ENCODE data around the gene KNSTRN.

The KNSTRN gene

DNA sequence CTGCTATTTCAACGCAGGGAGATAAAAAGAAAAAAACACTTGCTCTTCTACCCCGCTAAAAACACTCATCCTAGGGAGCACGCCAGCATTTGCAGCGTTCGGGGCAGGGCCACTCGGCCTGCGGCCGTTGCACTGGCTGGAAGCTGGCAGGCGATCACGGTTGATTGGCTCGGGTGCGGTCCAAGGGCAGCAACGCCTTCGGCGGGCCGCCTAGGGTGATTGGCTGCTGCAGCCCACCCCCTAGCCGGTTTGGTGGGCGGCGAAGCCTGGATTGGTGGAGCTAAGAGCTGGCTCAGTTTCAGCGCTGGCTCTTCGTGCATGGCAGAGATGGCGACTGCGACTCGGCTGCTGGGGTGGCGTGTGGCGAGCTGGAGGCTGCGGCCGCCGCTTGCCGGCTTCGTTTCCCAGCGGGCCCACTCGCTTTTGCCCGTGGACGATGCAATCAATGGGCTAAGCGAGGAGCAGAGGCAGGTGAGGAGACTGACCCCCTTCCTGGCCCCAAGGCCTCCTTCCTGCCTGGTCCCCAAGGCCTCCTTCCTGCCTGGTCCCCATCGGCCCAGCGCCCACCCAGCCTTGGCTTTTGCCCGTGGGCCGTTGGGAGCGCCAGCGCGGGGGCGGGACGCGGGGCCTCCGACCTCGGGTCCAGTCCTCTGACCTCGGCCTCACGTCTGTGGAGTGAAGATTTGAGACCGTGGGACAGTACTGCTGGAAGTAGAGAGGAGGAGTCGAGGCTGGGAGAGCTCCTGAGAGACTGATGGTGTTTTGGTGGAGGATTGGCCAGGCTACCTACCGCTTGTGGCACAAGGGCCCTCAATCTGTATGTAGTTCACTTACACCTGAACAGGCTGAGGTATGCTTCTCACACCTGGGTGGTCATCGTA is 23.2 kb downstream of the KNSTRN start, which contains the start of gene IVD:
Gene IVD, plus strand, starts transcription at position 295 of the 881 bp plus-strand sequence. Its CDS starts 33 bp downstream, at position 328.
- DNase-seq = peak; percentile 60

DNA sequence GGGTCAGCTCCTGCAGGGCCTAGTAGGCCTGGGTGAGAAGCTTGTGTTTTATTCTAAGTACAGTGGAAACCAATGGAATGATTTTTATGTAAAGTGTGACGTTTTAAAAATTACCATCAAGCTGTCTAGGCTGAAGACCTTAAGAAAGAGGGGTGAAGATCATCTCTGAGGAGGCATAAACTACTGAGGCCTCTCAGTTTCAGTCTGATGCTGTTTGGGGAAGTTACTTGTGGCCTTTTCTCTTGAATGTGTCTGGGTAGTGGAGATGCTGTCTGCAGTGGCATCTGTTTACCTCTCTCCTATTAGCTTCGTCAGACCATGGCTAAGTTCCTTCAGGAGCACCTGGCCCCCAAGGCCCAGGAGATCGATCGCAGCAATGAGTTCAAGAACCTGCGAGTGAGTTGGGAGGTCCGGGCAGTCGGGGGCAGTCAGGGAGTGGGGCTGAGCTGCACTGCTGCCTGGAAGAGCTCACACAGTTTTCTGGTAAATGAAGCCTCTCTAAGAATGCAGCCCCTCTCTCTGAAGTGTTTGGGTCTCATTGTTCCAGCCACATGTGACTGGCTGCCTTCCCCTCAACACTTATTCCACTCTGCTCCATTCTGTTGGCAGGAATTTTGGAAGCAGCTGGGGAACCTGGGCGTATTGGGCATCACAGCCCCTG is 24.9 kb downstream of the KNSTRN start:
- no peak for DNase-seq

DNA sequence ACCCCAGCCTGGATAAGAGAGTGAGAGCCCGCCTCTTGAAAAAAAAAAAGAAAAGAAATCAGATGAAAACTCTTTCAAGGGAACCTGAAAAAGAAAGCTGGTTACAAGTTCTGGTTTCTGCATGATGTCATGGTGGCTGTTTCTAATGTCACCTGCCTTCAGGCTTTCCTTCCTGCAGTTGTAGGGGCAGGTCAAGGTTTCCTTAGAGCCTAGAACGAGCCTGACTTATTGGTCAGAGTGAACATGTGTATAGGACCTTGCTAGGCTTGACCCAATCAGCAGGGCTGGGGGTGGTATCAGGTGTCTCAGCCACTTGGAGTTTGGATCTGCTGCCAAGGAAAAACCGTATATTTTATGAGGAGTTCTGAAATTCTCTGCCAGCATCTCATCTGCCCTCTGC is 26.8 kb downstream of the KNSTRN start:
- no peak for DNase-seq

DNA sequence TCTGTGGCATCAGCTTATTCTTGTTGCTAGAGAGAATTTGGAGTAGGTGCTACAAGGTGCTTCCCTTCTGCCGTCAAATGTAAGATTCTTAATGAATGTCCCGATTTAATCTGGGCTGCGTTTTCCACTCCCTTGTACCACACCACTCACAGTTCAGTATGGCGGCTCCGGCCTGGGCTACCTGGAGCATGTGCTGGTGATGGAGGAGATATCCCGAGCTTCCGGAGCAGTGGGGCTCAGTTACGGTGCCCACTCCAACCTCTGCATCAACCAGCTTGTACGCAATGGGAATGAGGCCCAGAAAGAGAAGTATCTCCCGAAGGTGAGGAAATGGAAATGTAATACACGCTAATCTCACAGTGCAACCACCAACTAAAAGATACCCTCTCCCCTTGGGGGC is 28.0 kb downstream of the KNSTRN start:
- no peak for DNase-seq

DNA sequence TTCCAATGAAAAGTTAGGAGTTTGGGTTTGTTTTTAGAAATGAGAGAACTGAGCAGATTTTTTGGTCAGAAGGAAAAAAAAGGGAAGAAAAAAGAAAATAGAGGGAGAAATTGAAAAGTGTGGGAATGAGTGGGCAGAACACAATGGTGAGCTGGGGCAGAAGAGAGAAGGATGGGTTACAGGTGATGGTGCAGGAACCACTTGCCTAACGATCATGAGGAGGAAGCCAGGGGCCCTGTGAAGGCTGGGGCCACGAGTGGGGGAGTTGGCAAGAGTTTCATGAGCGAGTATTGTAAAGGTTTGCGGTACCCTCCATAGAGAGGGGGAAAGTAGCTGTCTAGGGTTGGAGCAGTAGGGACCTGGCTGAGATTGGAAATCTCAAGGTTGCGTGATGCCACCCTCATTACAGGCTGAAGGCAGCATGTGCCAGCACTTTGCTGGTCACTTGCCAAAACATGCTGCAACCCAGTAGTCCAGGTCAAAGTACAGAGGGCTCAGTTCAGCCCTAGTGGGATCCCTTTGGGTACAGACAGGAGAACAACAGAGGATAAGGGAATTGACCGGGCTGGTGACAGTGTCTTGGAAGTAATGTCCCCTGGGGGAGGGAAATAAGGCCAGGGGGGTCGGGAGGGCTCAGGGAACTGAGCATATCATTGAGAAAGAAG is 29.7 kb downstream of the KNSTRN start:
- DNase-seq = no peak

DNA sequence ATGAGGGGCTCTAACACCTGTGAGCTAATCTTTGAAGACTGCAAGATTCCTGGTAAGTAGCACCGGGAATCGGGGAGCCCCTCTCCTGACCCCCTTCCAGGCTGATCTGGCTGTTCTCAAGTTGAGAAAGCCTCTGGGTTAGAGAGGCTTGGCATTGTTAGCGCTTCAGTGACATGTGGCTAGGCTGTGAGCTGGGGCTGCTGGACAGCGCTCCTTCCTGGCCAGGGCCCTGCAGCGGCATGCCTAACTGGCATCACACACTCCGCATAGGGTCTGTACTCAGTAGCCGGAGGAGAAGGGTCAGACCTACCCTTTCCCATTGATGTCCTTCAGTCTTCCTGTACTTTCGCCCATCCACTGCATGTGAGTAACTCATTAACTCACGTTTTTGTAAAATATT is 30.5 kb downstream of the KNSTRN start:
- no peak for DNase-seq

DNA sequence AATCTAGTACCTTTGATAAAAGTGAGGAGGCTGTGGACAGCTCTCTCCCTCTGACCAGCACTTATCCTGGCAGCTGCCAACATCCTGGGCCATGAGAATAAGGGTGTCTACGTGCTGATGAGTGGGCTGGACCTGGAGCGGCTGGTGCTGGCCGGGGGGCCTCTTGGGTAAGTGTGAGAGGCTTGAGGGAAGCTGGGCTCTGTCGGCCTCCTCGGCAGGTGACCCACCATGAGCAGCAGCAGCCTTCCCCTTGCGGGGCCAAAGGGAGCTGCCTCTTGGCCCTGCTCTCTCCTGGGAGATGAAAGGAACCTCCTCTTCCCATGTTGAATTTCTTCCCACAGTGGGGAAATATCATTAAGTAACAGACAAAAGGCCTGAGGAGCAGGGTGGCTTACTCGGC is 32.3 kb downstream of the KNSTRN start:
- no peak for DNase-seq

DNA sequence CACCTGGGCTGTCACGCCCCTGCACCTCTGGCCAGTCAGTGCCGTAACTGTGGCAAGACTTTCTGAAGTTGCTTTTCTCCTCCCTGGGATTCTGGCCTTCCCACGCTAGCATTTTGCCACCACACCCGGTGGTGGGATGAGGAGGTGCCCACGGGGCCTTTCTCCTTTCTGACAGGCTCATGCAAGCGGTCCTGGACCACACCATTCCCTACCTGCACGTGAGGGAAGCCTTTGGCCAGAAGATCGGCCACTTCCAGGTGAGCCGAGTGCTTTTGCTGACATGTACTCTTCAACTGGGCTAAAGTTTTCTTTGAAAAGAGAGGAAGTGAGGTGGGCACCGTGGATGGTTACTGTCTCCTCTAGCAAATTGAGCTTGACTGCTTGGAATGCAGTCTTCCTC is 32.7 kb downstream of the KNSTRN start:
- no peak for DNase-seq

DNA sequence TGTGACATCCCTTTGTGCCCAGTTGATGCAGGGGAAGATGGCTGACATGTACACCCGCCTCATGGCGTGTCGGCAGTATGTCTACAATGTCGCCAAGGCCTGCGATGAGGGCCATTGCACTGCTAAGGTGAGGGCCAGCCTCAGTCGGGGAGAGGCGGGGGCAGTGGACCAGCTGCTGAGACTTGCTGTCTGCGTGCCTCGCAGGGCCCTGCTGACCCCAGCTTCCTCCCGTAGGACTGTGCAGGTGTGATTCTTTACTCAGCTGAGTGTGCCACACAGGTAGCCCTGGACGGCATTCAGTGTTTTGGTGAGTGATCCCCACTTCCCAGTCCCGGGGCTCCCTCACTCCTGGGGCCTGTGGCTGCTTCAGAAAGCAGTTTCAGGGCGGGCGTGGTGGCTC is 33.5 kb downstream of the KNSTRN start:
- DNase-seq = no peak

DNA sequence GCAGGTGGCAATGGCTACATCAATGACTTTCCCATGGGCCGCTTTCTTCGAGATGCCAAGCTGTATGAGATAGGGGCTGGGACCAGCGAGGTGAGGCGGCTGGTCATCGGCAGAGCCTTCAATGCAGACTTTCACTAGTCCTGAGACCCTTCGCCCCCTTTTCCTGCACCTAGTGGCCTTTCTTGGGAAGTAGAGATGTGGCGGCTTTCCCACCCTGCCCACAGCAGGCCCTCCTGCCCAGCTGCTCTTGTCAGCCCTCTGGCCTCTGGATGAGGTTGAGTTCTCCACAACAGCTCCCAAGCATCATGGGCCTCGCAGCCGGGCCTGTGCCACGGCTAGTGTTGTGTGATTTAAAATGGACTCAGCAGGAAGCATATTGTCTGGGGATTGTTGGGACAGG is 35.6 kb downstream of the KNSTRN start:
- DNase-seq = no peak

DNA sequence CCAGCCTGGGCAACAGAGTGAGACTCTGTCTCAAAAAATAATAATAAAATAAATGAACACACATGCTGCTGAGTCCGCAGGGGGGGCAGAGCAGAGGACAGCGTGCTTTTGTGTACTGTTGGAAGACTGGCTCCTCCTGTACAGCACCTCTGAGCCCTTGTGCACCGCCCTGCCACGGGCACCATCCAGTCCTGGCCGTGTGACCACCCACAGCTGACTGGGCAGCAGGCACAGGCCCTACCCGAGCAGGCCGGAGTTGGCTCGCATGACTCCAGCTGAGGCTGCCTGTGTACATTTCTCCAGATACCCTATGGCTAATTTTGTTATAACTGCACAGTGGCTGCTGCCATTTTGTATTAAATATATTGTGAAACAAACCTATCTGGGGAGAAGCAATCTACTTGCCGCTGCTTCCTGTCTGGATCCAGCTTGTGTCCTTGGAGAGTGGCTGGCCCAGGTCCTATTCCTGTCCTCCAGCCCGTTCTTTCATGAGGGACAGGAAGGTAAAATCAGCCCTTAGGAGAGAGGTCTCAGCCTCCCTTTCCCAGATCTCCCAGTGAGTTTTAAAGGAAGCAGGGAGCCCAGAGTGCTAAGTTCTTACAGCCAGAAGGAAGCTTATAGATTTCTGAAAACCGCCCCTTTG is 37.7 kb downstream of the KNSTRN start:
- peak; percentile 22 for DNase-seq

DNA sequence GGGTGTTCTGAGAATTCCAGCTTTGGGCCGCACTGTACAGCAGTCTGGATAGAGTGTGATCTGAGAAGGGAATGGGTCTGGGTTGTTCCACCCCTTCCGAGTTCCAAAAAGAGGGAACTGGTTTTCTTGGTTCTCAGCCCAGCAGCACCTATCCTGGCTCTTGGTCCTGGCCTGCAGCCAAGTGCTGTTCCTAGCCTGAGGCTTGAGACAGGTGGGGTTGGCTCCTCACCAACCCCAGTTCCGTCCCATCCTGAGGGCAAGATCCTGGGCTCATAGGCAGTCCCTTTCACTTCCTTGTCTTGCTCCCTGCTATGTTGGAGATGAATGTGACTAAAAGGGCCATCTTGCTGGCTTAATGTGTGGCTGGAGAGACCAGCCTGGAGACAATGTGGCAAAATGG is 38.3 kb downstream of the KNSTRN start:
- DNase-seq = peak; percentile 48

DNA sequence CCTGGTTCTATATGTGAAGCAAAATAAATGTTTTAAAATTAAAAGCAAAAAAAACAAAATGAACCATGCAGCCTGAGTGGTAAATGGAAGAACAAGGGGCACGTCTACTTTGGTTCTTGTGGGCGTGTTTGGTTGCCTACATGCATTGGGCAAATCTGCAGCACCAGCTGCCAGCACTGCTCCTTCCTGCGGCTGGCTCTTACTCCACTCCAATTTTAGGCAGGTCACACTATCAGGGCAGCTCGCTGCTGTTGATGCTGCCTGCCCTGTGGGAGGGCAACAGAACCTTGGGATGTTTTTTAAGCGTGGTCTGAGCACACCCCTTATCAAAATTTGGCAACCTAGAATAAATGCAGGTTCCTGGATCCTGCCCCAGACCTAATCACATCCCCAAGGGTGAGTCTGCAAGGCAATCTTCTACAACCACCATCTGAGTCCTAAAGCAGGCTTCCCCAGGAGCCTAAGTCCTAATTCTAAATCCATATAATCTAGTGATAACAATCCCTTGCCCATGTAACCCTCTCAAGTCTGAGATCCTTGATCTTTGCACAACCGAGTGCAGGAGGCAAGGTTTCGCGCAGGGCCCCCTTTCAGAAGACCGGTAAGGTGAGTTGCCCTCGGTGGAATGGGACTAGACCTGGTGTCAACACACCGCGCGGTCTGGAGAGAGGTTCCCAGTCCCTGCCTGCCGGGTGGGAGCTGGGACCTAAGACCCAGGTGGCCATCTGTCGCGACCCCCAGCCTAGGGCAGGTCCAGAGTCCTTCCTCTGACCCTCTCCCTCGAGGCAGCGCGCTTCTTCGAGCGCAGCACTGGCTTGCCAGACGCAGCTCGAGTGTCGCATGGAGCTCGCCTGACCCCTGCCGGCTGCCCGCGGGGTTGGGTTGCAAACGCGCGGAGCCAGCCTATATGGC is 39.0 kb downstream of the KNSTRN start:
- no peak for DNase-seq

DNA sequence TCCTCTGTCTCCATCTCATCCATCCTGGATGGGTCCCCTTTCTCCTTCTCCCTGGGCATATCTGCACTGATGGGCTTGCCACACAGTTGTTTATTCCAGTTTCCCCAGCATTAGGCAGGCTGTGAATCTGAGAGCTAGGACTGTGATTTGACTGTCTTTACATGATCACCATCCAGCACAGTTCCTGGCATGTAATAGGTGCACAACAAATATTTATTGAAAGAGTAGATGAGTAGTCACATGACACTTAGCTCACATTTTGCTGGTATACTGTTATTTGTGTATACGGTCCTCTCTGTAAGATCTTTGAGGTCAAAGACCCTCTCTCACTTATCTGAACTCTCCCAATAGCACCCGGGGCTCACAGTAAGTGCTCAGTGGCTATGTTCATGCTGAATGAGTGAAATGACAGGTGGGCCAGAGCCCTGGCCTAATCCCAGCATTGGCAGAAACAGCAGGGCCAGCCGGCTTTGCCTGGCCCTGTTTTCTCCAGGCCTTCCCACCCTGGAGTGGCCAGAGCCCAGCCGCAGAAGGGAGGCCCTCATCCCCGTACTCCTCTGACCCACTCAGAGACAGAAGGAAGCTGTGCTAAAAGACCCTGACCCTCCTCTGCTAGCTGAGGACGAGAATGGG is 42.1 kb downstream of the KNSTRN start:
- DNase-seq = no peak

DNA sequence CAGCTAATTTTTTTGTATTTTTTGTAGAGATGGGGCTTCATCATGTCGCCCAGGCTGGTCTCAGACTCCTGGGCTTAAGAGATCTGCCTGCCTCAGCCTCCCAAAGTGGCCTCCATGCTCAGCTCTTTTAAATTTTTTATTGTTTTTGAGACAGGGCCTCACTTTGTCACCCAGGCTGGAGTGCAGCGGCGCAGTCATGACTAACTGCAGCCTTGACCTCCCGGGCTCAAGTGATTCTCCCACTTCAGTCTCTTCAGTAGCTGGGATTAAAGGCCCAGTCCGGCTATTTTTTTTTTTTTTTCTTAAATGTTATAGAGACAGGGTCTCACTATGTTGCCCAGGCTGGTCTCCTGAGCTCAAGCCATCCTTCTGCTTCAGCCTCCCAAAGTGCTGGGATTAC is 43.2 kb downstream of the KNSTRN start:
- no peak for DNase-seq

DNA sequence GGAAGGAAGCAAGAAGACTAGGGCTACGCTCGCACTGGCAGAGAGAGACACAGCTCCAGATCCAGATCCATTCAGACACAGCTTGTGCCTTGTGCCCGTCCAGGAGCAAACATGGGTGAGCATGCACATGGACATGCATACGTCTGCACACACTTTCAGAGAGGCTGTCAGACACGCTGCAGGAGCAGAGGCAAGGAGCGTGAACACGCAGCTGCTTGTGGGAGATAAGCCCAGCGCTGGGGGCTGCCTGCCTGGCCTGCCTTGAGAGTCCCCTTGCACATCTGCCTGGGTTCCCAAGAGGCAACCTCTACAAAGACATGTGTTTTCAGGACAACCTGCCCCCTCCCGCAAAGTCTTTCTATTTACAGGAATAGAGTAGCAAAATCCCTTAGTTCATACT is 44.7 kb downstream of the KNSTRN start:
- DNase-seq = no peak

DNA sequence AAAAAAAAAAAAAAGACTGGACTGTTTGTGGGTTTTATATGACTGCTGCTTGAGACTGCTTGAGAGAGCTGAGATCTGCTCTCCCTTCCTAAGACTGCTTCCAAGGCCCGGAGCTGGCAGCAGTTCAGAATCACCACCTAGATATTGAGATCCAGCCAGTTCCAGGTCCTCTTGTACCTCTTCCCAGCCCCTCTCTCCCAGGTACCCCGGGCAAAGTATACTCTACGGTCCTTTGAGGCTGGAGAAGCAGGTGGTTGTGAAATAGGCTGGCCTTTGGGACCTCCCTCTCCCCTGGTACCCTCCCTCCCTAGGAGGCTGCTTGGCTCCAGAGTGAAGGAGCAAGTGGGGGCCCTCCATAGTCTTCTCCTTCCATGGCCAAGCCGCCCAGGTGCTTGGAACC is 45.7 kb downstream of the KNSTRN start:
- DNase-seq = no peak

DNA sequence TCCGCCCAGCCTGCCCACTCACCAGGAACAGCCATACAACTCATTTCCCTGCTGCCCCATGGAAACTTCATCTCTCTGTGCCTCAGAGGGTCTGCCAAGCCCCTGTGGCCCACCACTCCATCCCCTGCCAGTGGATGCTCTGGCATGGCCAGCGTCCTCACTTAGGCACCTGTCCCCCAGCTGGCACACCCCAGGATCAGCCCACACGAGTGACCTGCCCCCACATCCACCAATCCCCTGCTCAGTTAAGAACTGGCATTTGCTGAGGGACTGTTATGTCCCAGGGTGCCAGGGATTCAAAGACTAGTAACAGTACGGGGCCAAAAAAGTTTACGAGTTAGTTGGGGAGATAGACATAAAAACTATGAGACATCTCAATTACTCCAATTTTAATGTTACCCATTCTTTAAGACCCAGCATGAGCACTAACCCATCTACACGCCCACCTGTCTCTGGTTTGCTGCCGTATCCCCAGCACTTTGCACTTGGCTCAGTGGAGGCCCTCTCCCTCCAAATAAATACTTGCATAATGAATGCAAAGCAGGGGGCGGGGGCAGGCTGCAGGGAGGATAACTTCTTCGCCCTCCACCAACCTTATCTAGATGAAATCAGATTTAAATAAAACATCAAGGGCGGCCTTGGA is 46.7 kb downstream of the KNSTRN start:
- no peak for DNase-seq

DNA sequence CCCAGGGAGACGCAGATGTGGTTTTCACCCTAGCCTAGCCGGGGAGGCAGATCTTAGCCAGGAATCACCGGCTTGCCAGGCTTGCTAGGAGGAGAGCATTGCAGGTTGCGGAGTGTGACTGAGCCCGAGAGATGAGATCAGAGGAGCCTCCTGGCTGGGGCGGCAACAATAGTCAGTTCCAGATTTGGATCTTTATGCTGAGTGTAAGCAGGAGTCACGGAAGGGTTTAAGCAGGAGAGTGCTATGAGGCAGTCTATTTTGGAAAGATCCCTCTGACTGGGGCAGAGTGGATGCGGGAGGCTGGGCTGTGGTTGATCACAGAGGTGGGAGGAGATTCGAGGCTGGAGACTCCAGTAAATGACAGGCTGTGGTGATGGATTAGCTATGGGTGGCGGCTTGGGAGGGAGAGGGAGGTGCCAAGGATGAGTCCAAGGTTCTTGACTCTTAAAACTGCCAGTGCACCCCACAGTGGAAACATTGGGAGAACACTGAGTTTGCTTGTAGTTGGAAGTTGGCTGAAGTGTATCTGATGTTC is 47.8 kb downstream of the KNSTRN start:
- no peak for DNase-seq

DNA sequence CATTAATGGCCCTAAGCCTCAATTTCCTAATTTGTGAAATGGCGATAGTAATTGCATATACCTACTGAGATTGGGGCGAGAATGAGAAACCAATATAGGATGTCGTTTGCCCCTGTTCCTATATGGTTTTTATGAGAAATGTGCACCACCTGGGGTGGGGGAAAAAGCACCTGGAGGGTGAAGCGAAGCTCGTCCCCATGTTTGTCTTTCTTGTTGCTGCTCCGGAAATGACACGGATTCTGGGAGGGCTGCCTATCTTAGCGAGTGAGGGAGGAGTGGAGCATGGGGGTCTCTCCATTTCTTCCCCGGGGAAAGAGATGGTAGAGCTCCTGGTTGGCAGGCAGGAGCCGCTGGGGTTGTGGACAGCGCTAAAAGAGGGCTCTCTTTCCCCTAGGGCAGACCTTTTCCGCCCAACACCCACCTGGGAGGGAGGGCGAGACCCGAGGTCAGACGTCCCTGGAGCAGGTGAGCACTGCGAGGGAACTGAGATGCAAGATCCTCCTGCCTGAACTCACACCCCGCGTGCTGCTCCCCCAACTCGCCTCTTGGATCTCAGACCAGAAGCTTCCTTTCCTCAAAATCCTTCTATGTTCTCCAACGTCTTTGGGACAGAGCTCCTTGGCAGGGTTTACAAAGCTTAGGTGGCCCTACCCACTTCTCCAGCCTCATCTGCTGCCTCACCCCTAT is 52.6 kb downstream of the KNSTRN start:
- no peak for DNase-seq
